HG03108 (cell line): Measurements from ENCODE around the gene EEF1A2.
"Not testable (repeated sequence)": the region's sequence is repeated elsewhere in the genome, so short reads cannot be mapped to it uniquely, and the experiment has no call there.

Source experiments
- ATAC-seq: cut with Tn5 transposase; IDR thresholded peaks from one replicate; pipeline ENCODE4 v1.9.1; 2021; ENCODE audit warnings: moderate library complexity; ENCODE audit not compliant: unreplicated experiment

EEF1A2 gene

DNA sequence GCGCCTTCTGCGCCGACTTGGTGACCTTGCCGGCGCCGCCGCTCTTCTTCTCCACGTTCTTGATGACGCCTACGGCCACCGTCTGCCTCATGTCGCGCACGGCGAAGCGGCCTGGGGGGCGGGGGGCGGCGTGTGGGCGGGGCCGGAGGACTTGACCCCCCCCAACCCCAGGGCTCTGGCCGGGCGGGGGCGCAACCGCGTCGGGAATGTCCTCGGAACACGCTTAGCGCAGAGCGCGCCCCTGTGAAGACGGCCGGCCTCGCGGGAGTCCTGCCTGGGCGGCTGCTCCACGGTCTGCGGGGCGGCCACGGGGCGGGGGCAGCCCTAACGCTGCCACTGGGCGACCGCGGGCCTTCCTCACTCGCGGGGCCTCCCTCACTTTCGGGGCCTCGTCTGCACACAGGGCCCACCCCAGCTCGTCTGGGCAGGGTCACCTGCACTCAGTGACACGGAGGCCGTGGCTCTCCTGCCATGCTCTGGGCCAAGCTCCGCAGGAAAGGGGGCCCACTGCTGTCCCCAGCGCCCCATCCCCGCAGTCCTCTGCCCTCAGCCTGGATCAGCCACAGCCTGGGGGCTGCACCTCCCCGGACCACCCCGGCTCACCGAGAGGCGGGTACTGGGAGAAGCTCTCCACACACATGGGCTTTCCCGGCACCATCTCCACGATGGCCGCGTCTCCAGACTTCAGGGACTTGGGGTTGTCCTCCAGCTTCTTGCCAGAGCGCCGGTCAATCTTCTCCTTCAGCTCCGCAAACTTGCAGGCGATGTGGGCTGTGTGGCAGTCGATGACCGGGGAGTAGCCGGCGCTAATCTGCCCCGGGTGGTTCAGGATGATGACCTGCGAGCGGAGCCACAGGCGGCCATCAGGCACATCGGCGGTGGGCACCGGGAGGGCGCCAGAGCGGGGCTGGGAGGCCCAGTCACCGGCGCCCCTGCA lies 10.3 kb downstream of the EEF1A2 start:
- no peak for ATAC-seq

DNA sequence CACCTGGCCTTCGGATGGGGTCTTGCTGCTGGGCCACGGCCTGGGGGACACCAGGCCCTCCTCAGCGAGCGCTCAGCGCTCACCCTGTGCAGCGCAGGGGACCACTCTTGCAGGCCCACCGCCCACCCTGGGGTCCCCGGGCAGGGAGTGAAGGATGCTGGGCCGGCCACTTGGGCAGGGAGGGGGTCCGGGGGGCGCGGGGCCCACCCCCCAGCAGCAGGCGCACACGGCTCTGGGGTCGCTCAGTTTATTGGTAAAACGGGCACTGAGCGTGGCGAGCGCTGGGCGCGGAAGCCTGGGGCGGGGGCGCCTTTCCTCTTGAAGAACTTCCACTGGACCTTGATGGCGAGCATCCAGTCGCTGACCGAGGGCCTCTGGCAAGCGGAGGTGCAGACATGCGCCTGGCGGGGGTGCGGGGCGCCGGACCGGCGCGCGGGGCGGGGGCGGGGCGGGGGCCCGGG lies 11.1 kb downstream of the EEF1A2 start:
- no peak for ATAC-seq

- ATAC-seq: no peak
Measured at GRCh38 chr20:63487116-63487764, 11.6 kb downstream of the EEF1A2 start.

- ATAC-seq: no peak
Measured at GRCh38 chr20:63486300-63486855, 12.5 kb downstream of the EEF1A2 start.

GRCh38 chr20:63484651-63485403 lies 14.1 kb downstream of the EEF1A2 start:
- ATAC-seq: no peak

DNA sequence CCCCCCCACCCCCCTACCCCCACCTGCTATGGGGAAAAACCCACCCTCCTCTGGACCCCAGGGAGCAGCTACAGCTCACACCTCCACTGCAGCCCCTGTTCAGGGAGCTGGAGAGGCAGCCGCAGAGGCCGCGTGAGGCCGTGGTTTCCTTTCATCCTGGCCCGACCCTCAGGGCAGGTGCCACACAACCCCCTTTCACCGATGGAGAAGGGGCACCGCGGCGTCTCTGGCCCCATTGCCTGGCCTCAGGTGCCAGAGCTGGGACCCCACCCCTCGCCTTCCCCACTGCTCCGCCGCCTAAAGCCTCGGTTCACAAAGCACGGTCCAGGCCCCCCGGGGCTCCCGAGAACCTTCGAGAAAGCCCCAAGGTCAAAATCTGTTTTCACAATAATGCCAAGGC lies 14.6 kb downstream of the EEF1A2 start:
- no peak for ATAC-seq

GRCh38 chr20:63483834-63484233 lies 15.0 kb downstream of the EEF1A2 start:
- no peak for ATAC-seq

- no peak for ATAC-seq
Measured at GRCh38 chr20:63482021-63482587, 16.8 kb downstream of the EEF1A2 start.

DNA sequence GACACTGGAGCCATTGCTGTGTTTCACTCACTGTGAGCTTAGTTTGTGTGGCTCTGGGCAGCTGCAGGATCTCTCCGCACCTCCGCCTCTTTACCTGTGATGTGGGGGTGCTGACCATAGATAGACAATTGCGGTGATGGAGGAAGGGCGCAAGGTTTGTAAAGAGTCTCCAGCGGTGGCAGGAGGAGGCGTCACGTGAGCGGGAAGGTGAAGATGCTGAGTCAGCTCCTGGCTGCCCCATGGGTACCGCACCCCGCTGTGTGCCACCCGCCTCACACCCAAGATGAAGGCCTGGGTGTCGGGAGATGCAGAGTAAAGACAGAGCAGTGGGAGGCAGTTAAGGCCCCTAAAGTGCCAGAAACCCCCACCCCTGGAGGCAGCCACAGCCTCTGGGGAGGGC lies 17.4 kb downstream of the EEF1A2 start:
- no peak for ATAC-seq

- not testable (repeated sequence) for ATAC-seq
Measured at GRCh38 chr20:63479695-63480419, 19.0 kb downstream of the EEF1A2 start.

DNA sequence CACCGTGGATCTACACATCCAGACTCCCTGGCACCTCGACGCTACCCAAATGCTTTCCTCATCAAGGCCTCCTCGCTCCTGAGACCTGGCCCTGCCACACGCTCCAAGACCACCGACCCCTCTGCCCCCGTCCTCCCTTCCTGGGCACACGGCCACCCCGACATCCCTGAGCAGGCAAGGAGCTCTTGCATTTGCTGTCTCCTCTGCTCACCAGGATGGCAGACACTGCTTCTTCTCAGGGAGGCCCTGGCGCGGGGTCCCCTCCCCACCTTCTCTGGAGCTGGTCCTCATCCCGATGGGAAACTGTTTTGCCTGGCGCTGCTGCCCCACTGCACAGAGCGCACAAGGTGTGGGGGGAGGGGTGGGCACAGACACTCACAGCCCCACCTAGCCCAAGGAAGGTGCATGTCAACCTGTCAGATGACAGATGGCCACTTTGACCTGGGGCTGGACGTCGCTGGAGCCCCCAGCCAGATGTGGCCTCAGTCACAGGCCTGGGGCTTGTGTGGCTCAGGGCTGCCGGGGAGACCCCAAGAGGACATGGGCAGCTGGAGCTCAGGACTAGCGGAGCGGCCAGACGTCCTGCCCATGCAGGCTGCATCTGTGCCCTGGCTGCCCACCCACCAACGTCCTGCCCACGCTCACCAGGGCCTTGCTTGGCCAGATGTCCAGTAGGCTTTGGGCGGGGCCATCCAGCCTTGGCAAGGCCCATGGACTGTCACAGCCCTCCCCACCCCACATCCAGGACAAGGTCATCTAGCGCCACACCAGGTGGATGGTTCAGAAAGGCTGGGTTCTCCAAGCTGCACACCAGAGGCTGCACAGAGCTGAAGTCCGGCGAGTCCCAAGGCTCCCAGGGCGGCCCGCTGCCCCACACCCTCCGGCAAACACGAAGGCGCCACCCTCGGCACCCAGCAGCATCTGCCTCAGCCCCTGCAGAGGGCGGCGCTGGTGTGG lies 20.3 kb downstream of the EEF1A2 start:
- ATAC-seq: no peak

DNA sequence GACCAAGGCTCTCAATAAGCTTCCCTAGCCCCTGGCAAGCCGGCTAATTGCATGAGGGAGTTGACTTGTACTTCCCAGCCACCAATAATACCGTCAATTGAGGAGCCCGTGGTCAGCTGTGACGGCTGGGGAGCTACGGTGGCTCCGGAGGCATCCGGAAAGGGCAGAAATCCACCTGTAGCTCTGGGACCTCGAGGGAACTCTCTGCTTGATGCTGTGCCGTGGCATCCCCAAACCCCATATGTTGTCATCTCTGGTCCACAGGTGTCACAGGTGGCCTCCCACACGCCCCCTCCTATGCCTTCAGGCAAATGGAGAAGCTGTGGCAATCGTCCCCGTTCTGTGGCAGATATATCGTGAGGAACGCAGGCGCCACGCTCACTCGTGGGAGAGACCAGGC lies 20.9 kb downstream of the EEF1A2 start:
- no peak for ATAC-seq

GRCh38 chr20:63477061-63477616 lies 21.7 kb downstream of the EEF1A2 start:
- ATAC-seq: no peak

DNA sequence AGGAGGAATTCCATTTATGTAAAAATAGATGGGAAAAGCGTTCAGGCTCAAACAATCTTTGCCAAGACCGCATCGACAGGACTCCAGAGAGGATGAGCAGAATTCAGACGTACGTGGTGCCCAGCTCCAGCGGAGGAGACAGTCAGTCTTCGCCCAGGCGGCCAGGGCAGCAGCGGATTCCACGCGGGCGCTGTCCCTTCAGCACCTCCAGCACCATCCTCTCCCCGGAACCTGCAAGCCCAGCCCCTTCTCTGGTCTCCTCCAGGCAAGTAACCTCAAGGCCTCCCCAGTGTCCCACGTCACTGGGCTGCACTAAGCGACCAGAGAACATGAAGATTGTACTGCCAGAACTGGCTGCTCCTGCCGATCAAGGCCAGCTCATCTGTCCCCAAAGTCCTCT lies 23.7 kb downstream of the EEF1A2 start:
- no peak for ATAC-seq

DNA sequence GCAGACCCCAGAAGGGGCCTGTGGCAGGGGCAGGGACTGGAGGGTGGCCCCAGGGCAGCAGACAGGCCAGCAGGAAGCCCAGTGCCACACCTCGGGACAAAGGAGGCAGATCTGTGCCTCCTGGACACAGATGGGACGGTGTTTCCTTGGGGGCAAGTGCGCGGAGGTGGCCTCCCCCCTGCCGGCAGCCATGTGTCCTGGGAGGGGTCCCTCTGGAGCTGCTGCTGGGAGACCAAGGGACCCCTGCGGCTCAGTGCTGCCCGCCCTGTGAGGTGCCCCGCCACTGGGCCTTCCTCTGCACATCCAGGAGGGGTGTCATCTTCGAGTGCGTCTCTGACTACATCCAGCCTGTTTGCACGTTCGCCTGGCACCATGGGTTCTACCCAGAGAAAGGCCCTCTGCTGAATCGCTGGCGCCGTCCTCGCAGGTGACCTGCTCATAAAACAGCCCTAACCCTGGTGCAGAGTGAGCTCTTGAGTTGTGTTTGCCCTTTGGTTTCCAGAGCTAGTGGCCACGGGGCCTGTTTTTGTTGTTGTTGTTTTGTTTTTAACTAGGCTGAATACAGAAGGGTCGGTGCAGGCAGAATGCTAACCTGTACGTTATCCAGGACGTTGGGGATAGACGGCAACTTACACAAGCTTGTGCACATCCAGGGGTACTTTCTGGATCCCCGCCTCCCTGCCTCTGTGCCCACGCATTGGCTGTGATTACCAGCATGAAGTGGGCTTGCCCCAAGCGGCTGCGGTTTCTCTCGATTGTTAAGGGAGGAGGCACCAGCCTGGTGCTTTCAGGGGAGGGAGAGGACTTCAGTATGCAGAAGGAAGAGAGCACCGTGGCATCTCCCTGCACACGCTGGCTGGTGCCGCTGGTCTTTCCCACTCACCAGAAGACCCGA lies 25.1 kb downstream of the EEF1A2 start:
- ATAC-seq: no peak

- no peak for ATAC-seq
Measured at GRCh38 chr20:63472862-63473390, 26.0 kb downstream of the EEF1A2 start.
